Trophoblast cell (in vitro differentiated cells and primary cell): ENCODE results near the gene PTPN3.
"Not testable (repeated sequence)": the region's sequence is repeated elsewhere in the genome, so short reads cannot be mapped to it uniquely, and the experiment has no call there.

ENCODE experiments used
- DNase-seq, 2 donors: peaks; one replicate each; pipeline ENCODE4 v3.0.0-alpha.2; 2016
- H2AFZ ChIP-seq: 2 replicates; pipeline ENCODE4 v1.6.1; 2013; ENCODE audit warnings: low read length, moderate library complexity, mild to moderate bottlenecking; ENCODE audit not compliant: insufficient read depth, poor library complexity
- H2AK5ac ChIP-seq: 2 replicates; pipeline ENCODE4 v1.6.1; 2013; ENCODE audit warnings: mild to moderate bottlenecking, low read length
- H2BK120ac ChIP-seq: 2 replicates; pipeline ENCODE4 v1.6.1; 2013; ENCODE audit warnings: low read length, mild to moderate bottlenecking, moderate library complexity; ENCODE audit not compliant: insufficient read depth, poor library complexity
- H2BK12ac ChIP-seq: 2 replicates; pipeline ENCODE4 v1.6.1; 2013; ENCODE audit warnings: mild to moderate bottlenecking, low read length, moderate library complexity
- H2BK5ac ChIP-seq: 2 replicates; pipeline ENCODE4 v1.6.1; 2013; ENCODE audit warnings: low read length, low read depth, moderate library complexity, mild to moderate bottlenecking; ENCODE audit not compliant: poor library complexity
- H3K14ac ChIP-seq: 2 replicates; pipeline ENCODE4 v1.6.1; 2013; ENCODE audit warnings: mild to moderate bottlenecking, low read length
- H3K18ac ChIP-seq: 2 replicates; pipeline ENCODE4 v1.6.1; 2013; ENCODE audit warnings: mild to moderate bottlenecking, low read length
- H3K23ac ChIP-seq: 2 replicates; pipeline ENCODE4 v1.6.1; 2013; ENCODE audit warnings: low read length
- H3K27ac ChIP-seq: 2 replicates; pipeline ENCODE4 v1.5.1; 2013; ENCODE audit warnings: low read depth, mild to moderate bottlenecking, inconsistent platforms, low read length, moderate library complexity
- H3K27me3 ChIP-seq: 2 replicates; pipeline ENCODE4 v1.6.1; 2013; ENCODE audit warnings: inconsistent platforms, mild to moderate bottlenecking, low read length, moderate library complexity; ENCODE audit not compliant: insufficient read depth
- H3K36me3 ChIP-seq, 2 experiments: 1 replicate in 1 of 2; 2 replicates in 1 of 2; pipeline ENCODE4 v1.6.1; 2013; ENCODE audit warnings: low read length in 2 of 2, mild to moderate bottlenecking in 2 of 2, moderate library complexity in 1 of 2; ENCODE audit not compliant: insufficient read depth in 2 of 2, control insufficient read depth in 1 of 2
- H3K4ac ChIP-seq: 2 replicates; pipeline ENCODE4 v1.6.1; 2013; ENCODE audit warnings: low read depth, mild to moderate bottlenecking, low read length, moderate library complexity
- H3K4me1 ChIP-seq, 2 experiments: 1 replicate in 1 of 2; 2 replicates in 1 of 2; pipeline ENCODE4 v1.6.1; 2013; ENCODE audit warnings: low read length in 2 of 2, mild to moderate bottlenecking in 2 of 2, moderate library complexity in 1 of 2; ENCODE audit not compliant: insufficient read depth in 2 of 2, control insufficient read depth in 1 of 2
- H3K4me2 ChIP-seq: 2 replicates; pipeline ENCODE4 v1.6.1; 2013; ENCODE audit warnings: inconsistent platforms, mild to moderate bottlenecking, low read length, moderate library complexity
- H3K4me3 ChIP-seq: 2 replicates; pipeline ENCODE4 v1.5.1; 2013; ENCODE audit warnings: mild to moderate bottlenecking, low read depth, low read length, inconsistent platforms
- H3K79me1 ChIP-seq: one replicate; pipeline ENCODE4 v1.6.1; 2013; ENCODE audit warnings: low read length
- H3K79me2 ChIP-seq: 2 replicates; pipeline ENCODE4 v1.6.1; 2013; ENCODE audit warnings: low read length, mild to moderate bottlenecking; ENCODE audit not compliant: control insufficient read depth, insufficient read depth, poor library complexity
- H3K9ac ChIP-seq: 2 replicates; pipeline ENCODE4 v1.6.1; 2013; ENCODE audit warnings: mild to moderate bottlenecking, low read length
- H3K9me3 ChIP-seq: 2 replicates; pipeline ENCODE4 v1.6.1; 2013; ENCODE audit warnings: low read depth, mild to moderate bottlenecking, control low read depth, inconsistent platforms, low read length; ENCODE audit not compliant: insufficient read depth
- H4K12ac ChIP-seq: 2 replicates; pipeline ENCODE4 v1.6.1; 2013; ENCODE audit warnings: low read depth, mild to moderate bottlenecking, low read length, moderate library complexity
- H4K8ac ChIP-seq: 2 replicates; pipeline ENCODE4 v1.6.1; 2013; ENCODE audit warnings: low read depth, mild to moderate bottlenecking, low read length, moderate library complexity
- H4K91ac ChIP-seq: one replicate; pipeline ENCODE4 v1.6.1; 2013; ENCODE audit warnings: low read depth, mild to moderate bottlenecking, low read length, moderate library complexity
- WGBS: extraction: QIAGEN DNeasy Blood & Tissue Kit; methylation state at CpG from one replicate; pipeline ENCODE4 v1.1.7; 2013; ENCODE audit warnings: missing lambda C conversion rate; ENCODE audit not compliant: insufficient read length, insufficient coverage; ENCODE audit errors: extremely low coverage; 5-methylcytosine and 5-hydroxymethylcytosine counted together

Gene PTPN3

DNA sequence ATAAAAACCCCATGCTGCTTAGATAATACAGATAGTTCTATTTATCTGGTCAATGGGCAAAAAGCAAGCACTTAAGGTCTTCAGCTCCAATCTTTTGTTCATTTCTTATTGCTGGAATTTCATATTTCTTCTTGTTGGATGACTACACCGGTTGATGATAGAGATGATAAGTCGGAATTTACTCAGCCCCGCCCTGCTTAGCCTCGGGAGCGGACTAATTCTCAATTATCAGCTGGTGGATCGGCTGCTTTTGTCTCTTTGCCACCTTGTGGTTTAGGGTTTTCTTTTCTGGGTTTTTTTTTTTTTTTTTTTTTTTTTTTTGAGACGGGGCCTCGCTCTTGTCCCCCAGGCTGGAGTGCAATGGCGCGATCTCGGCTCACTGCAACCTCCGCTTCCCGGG, 34.5 kb upstream of the PTPN3 start:
- WGBS: no CpG with 5 or more reads among the region's 13 CpGs
- H2AK5ac ChIP-seq, H3K4me3 ChIP-seq, H3K36me3 ChIP-seq, H3K18ac ChIP-seq, H4K8ac ChIP-seq, H3K9me3 ChIP-seq, H2BK12ac ChIP-seq, H3K79me1 ChIP-seq, H3K9ac ChIP-seq, H3K4me2 ChIP-seq, H3K79me2 ChIP-seq, H3K27me3 ChIP-seq, H2BK5ac ChIP-seq, H4K91ac ChIP-seq, H3K4ac ChIP-seq, H3K14ac ChIP-seq, H2AFZ ChIP-seq, H2BK120ac ChIP-seq, H3K27ac ChIP-seq, H3K23ac ChIP-seq, H4K12ac ChIP-seq, H3K4me1 ChIP-seq: not testable (repeated sequence)
- peak; percentile 79 to 81 for DNase-seq

DNA sequence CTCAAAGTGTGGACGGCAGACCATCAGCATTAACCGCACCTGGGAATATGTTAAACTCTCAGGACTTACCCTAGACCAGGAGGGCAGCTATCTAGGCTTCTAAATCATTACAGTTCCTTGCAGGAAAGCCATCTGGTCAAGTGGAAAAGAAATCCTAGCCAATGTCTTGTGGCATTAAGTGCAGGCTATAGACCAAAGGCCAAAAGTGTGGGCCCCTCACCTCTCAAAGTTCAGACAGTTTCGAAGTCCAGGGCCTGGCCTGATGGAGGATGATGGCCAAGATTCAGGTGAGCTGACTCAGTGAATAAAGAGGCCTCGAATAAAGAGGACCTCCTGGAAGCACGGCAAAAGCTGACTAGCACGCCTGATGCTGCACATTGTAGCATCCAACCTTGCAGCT, 24.0 kb upstream of the PTPN3 start:
- no peaks in the 10 kb centered on the region for H3K36me3 ChIP-seq
- H2BK120ac ChIP-seq: no peak overlapping the region
- no peaks in the 10 kb centered on the region for H3K9me3 ChIP-seq
- no peak overlapping the region for H3K18ac ChIP-seq
- no peak overlapping the region for H3K14ac ChIP-seq
- H3K4me3 ChIP-seq: no peak overlapping the region
- H3K27ac ChIP-seq: no peak overlapping the region
- no peak overlapping the region for H2AFZ ChIP-seq
- H3K23ac ChIP-seq: no peak overlapping the region
- H3K79me2 ChIP-seq: no peaks in the 10 kb centered on the region
- no peak overlapping the region for H4K8ac ChIP-seq
- peaks cover 4% of the 10 kb centered on the region for H3K79me1 ChIP-seq
- no CpG with 5 or more reads among the region's 6 CpGs for WGBS
- H3K4me2 ChIP-seq: no peak overlapping the region
- peaks cover 12 to 18% of the 10 kb centered on the region in 2 experiments for H3K4me1 ChIP-seq
- peak overlapping the region; percentile 69 for H2BK12ac ChIP-seq
- H3K27me3 ChIP-seq: no peaks in the 10 kb centered on the region
- H4K12ac ChIP-seq: no peak overlapping the region
- H2AK5ac ChIP-seq: no peak overlapping the region
- no peak overlapping the region for H2BK5ac ChIP-seq
- DNase-seq: no peak
- no peak overlapping the region for H3K9ac ChIP-seq
- no peak overlapping the region for H4K91ac ChIP-seq
- no peak overlapping the region for H3K4ac ChIP-seq

DNA sequence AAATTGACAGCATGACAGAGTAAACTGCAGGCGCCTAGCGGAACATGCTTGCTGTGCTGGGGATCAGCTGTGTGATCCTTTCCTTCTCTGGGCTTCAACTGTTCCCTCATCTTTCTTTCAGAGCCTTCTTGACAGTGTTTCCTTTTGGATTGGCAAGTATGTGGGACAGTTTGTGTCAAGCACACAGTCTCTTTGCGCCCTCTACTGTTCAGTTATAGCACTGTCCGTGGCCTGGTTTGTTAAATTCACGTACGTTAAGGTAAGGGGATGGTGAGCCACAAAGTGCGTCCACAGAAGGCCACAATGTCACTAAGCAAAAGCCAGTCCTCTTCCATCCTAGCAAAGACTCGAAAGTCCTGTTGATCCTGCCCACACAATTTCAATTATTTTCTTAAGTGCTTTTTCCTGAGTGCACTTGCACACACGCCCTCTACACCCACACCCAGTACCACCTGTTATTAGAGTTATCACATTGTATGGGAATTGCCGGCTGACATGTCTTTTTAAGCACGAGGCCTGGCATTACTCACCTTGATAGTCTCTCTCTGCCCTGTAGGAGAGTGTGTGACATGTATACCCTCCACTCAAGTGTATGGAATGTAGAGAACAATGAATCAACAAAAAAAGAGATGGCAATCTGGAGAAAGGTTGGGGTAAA, 22.5 kb upstream of the PTPN3 start:
- Histone ChIP-seq H3K4me3 (no peak overlapping the region), H3K4me2 (no peak overlapping the region), H3K27ac (no peak overlapping the region), H3K14ac (no peak overlapping the region), H2AFZ (no peak overlapping the region), H2BK5ac (no peak overlapping the region), H4K12ac (no peak overlapping the region), H3K4me1 (peaks cover 12 to 18% of the 10 kb centered on the region in 2 experiments), H3K27me3 (no peaks in the 10 kb centered on the region), H3K79me2 (no peaks in the 10 kb centered on the region), H2BK12ac (no peak overlapping the region), H2BK120ac (no peak overlapping the region), H4K91ac (no peak overlapping the region), H3K18ac (no peak overlapping the region), H3K9me3 (no peaks in the 10 kb centered on the region), H3K79me1 (peaks cover 4% of the 10 kb centered on the region), H3K9ac (no peak overlapping the region), H2AK5ac (no peak overlapping the region), H4K8ac (no peak overlapping the region), H3K36me3 (no peaks in the 10 kb centered on the region), H3K4ac (no peak overlapping the region), H3K23ac (no peak overlapping the region)
- DNase-seq: peak; percentile 86 to 98
- WGBS: no CpG with 5 or more reads among the region's 11 CpGs

DNA sequence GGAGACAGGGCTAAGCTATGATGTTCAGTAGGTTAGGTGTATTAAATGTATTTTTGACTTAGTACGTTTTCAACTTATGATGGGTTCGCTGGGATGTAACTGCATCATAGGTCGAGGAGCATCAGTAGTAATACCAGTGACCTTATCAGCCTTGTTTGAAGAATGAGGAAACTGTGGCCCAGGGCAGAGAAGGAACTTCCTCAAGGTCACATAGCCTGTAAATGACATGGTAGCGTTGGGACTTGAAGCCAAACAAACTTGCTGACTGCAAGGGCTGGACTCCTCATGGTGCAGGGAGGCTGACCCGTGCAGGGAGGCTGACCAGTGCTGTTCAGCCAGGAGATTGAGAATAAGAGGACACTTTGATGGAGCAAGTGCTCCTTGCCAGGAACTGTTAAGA, 21.3 kb upstream of the PTPN3 start:
- H3K4me2 ChIP-seq: no peak overlapping the region
- H3K27me3 ChIP-seq: no peaks in the 10 kb centered on the region
- WGBS: no CpG with 5 or more reads among the region's 5 CpGs

More for the DNA sequence above, 21.3 kb upstream of the PTPN3 start:
- Histone ChIP-seq H4K91ac (no peak overlapping the region), H3K23ac (no peak overlapping the region), H3K14ac (no peak overlapping the region), H3K79me1 (peaks cover 4% of the 10 kb centered on the region), H2AK5ac (no peak overlapping the region), H4K12ac (no peak overlapping the region), H3K9ac (no peak overlapping the region), H2AFZ (no peak overlapping the region), H3K79me2 (no peaks in the 10 kb centered on the region), H3K4ac (no peak overlapping the region), H3K4me3 (no peak overlapping the region), H3K9me3 (no peaks in the 10 kb centered on the region), H3K18ac (no peak overlapping the region), H3K36me3 (no peaks in the 10 kb centered on the region), H3K27ac (no peak overlapping the region), H2BK5ac (no peak overlapping the region), H2BK12ac (no peak overlapping the region), H3K4me1 (peaks cover 12 to 18% of the 10 kb centered on the region in 2 experiments), H2BK120ac (no peak overlapping the region), H4K8ac (no peak overlapping the region)
- peak; percentile 46 to 71 for DNase-seq
